Suprapubic skin (tissue), 3 donors: ENCODE results near the gene MAP3K4.

Experiments
- CTCF ChIP-seq, 2 donors: fragments of 200-600 bp in 1 of 2; fragments of 450-650 bp in 1 of 2; sonication (generic) in 1 of 2; IDR thresholded peaks; one replicate each; pipeline ENCODE4 v1.5.1; 2016 to 2019; ENCODE audit warnings: antibody characterized with exemption in 2 of 2, mild to moderate bottlenecking in 1 of 2, moderate library complexity in 1 of 2
- EP300 ChIP-seq: sonication (generic); formaldehyde crosslinking; IDR thresholded peaks from one replicate; pipeline ENCODE4 v1.6.1; 2017; ENCODE audit warnings: antibody characterized with exemption

GRCh38 chr6:160998217-160998616, 6.6 kb downstream of the MAP3K4 start:
- TF ChIP-seq EP300 (no peak), CTCF (IDR thresholded peaks at IDR 0.05) (no peak)
